Stimulated activated CD4-positive, alpha-beta T cell treated with anti-CD3 and anti-CD28 coated beads, Interleukin-15, amount 100 ng/mL, for 48 hours (primary cell): ENCODE measurements around the gene KLHDC4.
"Not testable (repeated sequence)": the region's sequence is repeated elsewhere in the genome, so short reads cannot be mapped to it uniquely, and the experiment has no call there.

Experiments
- DNase-seq, 2 donors: peaks; one replicate each; pipeline ENCODE4 v3.0.0-alpha.2; 2020; ENCODE audit warnings: low read depth in 2 of 2

Gene KLHDC4

DNA sequence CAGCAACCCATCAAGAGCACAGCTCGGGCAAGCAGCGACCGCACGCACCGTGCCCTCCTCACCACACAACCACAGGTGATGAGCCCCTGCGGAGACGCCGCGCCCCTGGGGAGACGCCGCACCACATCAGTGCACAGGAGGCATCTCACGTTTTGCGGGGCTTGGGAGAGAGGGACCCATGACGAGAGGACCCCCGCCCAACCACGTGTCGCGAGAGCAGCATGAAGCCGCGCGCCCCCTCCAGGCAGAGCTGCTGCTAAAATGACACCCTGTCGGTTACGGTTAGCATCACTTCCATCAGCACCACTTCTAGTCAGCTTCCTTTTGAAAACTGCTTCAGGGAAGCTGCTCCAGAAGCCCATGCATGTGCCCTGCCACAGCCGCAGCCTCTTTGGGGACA is 45.3 kb downstream of the KLHDC4 start:
- no peak for DNase-seq

DNA sequence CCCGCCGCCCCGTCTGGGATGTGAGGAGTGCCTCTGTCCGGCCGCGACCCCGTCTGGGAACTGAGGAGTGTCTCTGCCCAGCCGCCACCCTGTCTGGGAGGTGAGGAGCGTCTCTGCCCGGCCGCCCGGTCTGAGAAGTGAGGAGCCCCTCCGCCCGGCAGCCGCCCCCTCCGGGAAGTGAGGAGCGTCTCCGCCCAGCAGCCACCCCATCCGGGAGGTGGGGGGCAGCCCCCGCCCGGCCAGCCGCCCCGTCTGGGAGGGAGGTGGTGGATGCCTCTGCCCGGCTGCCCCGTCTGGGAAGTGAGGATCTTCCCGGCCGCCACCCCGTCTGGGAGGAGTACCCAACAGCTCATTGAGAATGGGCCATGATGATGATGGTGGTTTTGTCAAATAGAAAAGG is 47.0 kb downstream of the KLHDC4 start:
- DNase-seq: not testable (repeated sequence)

DNA sequence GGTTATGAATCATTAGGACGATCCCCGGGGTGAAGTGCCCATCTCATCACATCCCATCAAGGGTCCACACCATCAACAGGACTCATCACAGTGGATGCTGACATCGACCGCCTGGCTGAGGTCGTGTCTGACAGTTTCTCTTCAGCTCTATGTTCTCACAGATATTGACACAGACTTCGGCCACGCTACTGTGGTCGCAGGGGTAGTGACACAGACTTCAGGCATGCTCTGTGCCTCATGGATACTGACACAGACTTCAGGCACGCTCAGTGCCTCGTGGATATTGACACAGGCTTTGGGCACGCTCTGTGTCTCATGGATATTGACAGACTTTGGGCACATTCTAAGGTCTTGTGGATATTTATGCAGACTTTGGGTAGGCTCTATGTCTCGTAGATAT is 50.1 kb downstream of the KLHDC4 start:
- no peak for DNase-seq

DNA sequence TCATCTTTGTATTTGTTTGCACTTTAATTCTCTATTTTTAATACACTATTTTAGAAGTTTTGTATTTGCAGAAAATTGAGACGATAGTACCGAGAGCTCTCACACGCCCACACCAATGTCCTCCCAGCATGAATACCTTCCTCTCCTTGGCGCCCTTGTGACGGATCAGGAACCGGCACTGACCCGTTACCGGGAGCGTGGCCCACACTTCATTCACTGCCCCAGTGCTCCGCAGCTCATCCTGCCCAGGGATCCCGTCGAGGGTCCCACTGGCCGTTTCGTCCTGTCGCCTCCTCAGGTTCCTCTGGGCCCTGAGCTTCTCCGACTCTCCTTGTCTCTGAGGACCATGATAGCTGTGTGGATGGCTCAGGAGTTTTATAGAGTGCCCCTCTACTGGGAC is 50.6 kb downstream of the KLHDC4 start:
- no peak for DNase-seq

DNA sequence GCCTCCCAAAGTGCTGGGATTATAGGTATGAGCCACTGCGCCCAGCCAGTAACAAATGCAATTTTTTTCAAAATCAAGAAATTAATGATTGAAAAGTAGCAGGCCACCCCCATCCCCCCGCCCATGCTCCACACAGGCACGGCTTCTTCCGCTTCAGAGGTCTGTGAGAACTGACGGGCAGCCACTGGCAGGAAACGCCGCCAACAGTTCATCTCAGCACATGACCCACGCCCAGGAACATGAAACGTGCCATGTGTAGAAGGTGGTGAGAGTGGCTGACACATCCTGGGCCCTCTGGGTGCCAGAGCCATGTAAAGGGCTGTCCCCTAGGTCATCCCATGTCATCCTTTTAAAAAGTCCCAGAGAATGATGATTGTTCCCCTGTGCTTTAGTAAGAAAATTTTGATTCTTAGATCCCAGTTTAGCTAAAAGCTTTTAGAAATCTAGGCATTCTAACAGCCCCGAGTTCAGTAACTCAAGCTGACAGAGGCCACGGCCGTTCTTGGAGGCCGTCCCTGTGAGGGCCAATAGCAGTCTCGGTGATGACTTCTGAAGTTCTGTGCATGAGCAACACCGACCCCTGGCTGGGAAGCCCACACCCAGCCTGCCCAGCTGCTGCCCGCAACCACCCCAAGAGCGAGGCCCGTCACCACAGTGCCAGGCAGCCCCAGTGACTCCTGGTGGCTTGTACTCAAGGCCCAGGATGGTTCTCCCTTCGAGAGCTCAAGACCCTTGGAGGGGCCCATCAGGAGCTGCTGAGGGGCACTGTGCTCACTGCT is 52.1 kb downstream of the KLHDC4 start:
- DNase-seq: peak; percentile 46 to 58

GRCh38 chr16:87712184-87712762 is 53.5 kb downstream of the KLHDC4 start:
- DNase-seq: no peak

- DNase-seq: no peak
These were observed 54.9 kb downstream of the KLHDC4 start for GRCh38 chr16:87710887-87711286.

GRCh38 chr16:87709677-87710076 is 56.1 kb downstream of the KLHDC4 start:
- no peak for DNase-seq

GRCh38 chr16:87708881-87709638 is 56.7 kb downstream of the KLHDC4 start:
- no peak for DNase-seq

GRCh38 chr16:87707714-87708580 is 57.8 kb downstream of the KLHDC4 start:
- no peak for DNase-seq

DNA sequence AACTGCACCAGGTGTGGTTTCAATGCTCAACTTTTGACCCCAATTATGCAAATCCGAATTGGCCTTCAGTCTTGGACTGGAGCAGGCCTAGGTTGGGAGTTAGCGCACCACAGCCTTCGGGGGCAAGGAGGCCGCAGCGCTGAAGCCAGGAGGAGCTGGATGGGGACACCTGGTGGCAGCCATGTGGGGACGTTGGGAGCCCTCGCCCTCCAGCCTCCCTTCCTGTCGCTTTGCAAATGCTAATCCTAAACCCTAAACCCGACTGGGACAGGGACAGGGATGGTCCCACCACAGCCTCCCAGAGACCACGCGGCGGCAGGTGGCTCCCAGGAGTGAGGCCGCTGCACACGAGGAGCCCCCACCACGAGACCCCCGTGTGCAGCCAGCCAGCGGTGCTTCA is 58.7 kb downstream of the KLHDC4 start:
- DNase-seq: no peak

GRCh38 chr16:87706278-87707000 is 59.3 kb downstream of the KLHDC4 start:
- no peak for DNase-seq

DNA sequence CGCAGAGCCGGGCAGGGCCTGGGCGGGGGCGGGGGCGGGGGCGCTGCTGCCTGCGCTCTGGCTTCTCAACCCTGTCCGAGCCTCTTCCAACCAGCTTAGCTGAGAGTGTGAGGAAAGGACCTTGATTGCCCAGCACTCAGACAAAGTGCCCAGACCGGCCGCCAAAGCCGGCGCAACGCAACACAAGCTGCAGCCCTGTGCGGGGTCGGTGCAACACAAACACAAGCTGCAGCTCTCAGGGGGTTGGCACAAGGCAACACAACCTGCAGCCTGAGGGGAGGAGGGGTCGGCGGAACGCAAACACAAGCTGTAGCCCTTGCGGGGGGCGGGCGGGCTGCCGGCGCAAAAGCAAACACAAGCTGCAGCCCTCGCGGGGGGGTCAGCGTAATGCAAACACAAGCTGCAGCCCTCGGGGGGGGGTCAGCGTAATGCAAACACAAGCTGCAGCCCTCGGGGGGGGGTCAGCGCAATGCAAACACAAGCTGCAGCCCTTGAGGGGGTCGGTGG is 60.0 kb downstream of the KLHDC4 start:
- DNase-seq: no peak

- no peak for DNase-seq
These were observed 60.9 kb downstream of the KLHDC4 start for GRCh38 chr16:87704754-87705353.

DNA sequence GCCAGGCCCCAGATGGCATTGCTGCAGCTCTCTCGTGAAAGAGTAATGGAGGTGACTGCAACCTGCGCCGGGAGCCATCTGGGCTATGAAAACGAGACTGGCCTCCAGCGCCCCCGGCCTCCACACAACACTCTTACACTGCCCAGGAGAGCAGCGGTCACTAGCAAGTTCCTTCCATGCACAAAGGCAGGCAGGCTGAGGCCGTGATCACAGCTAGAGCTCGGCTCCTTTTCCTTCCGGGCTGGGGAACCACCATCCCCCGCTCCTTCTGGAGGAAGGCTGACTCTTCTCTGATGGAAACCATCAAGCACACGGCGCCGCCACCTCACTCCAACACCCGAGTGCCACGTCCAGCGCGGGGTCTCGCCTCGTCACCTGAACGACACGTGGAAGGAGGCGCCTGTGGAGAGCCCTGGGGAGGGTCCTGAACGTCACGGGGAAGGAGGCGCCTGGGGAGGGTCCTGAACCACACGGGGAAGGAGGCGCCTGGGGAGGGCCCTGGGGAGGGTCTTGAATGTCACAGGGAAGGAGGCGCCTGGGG is 61.9 kb downstream of the KLHDC4 start:
- DNase-seq: no peak

DNA sequence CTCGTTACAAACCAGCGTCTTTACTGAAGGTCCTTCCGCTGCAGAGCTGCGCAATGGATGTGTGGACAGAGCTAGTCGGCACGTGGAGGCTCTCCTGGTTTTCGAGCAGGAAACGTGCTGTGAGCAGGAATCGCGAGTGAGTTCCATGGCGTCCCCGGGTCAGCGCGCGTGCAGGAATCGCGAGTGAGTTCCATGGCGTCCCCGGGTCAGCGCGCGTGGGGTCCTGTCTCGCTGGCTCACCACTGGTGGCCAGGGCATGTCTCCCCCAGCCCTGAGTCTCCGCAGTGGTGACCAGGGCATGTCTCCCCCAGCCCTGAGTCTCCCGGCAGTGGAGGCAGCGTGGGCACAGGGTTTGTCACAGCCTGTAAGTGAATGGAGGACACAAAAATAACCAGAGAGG is 62.7 kb downstream of the KLHDC4 start:
- DNase-seq: no peak

- peak; percentile 22 to 25 for DNase-seq
These were observed 63.4 kb downstream of the KLHDC4 start for GRCh38 chr16:87702325-87702811.

DNA sequence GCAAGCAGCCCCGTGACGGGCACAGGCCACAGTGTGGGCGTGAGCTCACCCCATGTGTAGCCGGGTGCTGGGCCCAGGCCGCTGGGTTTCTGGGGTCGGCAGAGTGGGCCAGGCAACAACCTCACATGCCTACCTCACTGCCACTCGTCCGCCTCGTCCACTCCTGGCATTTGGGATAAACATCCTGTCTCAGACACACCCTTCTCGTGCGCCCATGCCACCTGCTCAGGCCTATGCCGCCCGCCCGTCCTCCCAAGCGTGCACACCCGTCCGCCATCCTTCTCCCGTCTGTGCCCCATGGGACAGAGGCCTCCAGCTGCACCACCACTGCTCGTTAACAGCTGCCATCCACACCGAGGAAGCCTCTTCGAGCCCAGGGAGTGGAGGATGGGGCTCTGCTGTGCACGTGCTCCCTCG is 64.3 kb downstream of the KLHDC4 start:
- no peak for DNase-seq

DNA sequence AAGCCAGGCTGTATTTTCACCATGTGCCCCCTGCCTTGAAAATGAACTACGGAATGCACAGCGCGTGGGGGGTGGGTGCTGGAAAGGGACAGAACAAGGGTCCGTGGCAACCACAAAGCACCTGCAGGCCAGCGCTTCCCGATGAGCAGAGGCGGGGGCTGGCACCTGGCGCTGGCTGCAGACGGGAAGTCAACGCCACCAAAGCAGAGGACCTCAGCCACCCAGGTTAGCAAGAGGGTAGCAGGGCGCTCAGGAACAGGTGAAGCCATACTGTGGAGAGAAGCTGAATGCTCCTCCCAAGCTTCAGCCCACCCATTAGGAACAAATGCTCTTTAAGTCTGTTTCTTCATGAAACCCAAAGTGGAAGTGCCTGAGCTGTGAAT is 64.7 kb downstream of the KLHDC4 start:
- DNase-seq: no peak

DNA sequence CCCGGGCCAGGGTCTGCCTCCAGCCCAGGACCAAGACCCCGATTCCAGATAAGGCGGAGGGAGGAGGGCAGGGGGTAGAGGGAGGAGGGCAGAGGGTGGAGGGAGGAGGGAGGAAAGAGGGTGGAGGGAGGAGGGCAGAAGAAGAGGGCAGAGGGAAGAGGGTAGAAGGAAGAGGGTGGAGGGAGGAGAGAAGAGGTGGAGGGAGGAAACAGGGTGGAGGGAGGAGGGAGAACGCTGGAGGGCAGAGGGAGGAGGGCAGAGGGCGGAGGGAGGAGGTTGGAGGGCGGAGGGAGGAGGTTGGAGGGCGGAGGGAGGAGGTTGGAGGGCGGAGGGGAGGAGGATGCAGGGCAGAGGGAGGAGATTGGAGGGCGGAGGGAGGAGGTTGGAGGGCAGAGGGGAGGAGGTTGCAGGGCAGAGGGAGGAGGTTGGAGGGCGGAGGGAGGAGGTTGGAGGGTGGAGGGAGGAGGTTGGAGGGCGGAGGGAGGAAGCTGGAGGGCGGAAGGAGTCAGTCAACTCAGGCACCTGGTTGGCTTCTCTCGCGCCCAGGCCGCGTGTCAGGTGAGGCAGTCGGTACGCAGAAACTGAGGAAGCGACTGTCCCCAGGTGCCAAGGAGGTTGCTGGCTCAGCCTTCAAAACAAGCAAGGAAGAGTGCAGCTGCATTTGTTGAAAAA is 65.2 kb downstream of the KLHDC4 start:
- DNase-seq: no peak
